HG03025 (cell line): ENCODE results near the gene NOL9.

Experiments used
- ATAC-seq: cut with Tn5 transposase; IDR thresholded peaks from one replicate; pipeline ENCODE4 v1.9.1; 2021; ENCODE audit warnings: mild to moderate bottlenecking, moderate library complexity; ENCODE audit not compliant: unreplicated experiment, low FRiP score

Gene NOL9

DNA sequence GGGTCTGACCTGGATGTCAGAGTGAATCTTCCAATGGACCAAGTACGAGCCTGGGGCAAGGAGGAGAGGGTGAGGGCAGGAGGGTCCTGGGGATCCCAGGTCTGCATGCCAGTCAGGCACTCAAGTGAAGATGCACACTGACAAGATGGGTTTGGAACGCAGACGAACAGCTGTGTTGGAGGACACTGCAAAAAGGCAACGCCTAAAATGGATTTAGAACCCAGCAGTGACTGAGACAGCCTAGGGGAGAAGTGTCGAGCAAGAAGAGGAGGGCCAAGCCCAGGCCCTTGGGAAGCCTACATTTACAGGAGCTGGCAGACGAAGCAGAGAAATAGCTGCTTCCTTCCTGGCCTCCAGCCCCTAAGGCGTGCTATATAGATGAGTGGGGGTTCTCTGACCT, 25.8 kb downstream of the NOL9 start:
- no peak for ATAC-seq

DNA sequence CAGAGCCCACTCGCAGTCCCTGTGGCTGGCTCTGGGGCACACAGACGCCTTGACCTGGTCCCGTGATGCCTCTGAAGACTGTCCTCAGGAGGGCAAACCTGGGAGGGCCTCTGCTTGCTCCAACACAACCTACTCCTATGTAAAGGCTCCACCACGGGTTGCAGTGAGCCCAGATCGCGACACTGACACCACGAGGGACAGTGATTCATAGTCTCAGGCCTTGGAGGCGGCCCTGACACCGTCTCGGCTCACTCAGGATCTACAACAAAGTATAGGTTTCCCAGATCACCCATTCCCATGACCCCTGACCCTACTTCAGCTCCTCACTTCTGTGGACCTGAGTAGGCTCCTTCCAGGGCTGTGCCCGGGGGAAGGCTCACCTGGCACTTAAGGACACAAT, 28.0 kb downstream of the NOL9 start:
- ATAC-seq = no peak

DNA sequence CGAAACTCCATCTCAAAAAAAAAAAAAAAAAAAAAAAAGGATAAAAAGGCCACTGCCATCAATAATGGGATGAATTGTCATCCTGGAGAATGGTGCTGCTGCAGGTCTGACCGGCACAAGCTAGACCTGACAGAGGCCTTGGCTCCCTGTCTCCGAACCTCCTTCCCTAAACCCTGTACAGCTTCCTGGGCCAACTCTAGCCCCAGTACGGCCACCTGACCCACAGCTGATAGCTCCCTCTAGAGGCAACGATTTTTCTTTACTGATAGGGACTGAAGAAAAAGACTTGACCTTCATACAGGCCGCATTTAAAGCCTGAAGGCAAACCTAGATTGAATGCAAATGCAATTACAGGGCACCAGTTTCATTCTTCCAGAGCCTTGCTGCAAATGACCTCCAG, 30.7 kb downstream of the NOL9 start:
- no peak for ATAC-seq

DNA sequence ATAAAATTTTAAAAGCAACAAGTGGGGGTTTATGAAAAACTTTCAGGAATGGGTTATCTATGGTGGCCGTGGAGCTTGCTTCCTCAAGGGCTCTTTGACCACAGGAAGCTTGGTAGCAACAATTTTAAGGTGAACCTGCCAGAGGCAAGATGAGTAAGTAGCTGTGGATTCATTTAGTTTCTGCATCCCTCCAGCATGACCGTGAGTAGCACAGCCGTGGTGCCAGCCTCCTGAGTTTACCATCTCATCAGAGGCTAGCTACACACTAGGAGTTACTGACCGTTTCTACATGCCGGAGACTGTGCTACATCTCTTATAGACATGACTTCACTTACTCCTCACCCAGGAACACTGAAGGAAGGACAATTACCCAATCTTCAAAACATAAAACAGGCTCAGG, 32.8 kb downstream of the NOL9 start:
- no peak for ATAC-seq

DNA sequence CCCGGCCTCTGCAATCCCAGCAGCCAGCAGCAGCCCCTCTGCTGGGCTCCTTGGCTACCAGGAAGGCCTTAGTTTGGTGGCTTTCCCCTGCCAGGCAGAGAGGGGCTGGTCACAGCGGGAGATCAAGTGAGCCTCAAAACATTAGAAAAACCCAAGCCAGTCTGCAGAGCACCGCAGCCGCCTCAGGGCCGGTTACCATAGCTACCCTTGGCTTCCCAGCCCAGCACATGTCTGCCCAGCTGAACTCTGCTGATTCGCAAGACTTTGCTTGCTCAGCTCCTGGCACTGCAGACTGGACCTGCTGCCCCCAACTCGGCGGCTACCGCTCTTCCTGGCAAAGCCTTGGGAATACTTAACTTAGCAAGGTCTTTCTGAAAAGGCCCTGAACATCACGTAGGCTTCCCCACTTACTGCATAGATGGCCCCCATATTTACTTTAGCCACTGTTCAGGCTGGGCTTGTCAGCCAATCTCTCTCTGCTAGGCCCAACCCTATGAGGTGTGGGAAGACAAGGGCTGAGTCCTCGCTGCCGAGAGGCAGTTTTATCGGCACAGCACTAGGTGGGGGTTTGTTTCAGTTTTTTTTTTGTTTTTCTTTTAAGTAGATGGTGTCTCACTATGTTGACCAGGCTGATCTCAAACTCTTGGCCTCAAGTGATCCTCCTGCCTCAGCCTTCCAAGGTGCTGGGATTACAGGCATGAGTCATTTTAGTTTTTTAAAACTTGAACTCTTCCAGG, 34.2 kb downstream of the NOL9 start:
- ATAC-seq = no peak

DNA sequence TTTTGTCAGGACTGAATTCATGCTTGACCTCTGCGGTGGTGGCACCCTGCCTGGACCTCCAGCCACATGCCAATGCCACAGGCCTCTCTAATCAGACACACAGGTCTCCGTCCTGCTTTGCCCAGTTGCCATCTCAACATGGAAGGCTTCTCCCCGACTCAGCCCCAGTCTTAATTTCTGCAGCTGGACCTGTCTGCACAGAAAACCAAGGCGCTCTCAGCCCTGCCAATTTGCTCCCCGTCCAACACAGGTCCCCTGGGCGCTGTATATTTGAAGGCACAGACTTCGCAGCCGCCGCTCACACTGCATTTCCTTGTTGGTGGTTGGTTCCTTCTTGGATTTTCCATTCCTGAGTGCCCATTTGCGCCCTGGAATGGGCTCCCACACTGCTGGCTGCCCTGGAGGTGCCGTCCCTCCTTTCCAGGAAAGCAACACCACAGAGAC, 34.8 kb downstream of the NOL9 start:
- ATAC-seq = no peak

DNA sequence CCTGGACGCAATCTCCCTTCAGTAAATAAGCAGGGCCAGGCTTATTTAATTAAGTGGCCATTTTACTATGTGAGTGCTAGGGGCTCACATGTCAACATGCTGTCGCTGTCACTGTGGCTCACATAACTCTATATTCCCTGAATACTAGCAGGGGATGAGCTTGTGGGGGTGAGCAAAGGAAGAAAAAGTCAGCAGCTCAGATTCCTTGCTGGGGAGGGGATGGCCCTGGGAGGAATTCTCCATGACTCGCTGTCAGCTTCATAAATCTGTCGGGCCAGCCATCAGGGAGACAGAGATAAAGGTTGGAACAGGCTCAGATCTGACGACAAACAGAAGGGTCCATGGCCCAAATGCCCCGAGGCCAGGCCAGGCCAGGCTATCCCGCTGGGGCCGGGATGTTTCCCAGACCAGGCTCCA, 36.9 kb downstream of the NOL9 start:
- ATAC-seq = no peak

DNA sequence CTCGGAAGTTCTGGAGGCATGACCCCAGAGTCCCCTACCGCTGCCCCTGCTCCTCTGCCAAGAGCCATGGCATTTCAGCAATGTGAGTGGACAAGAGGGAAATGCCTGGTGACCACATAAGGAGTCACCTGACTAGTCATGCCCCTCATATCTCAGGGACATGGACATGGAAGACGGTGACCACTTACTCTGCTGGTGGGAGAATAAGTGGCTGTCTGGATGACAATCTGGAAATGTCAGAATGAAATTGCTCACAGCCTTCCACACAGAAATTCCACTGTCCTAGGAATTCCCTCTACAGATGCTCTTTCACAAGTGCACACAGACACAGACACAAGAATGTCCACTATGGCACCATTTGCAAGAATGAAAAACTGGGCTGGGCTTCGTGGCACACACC, 38.5 kb downstream of the NOL9 start:
- no peak for ATAC-seq

DNA sequence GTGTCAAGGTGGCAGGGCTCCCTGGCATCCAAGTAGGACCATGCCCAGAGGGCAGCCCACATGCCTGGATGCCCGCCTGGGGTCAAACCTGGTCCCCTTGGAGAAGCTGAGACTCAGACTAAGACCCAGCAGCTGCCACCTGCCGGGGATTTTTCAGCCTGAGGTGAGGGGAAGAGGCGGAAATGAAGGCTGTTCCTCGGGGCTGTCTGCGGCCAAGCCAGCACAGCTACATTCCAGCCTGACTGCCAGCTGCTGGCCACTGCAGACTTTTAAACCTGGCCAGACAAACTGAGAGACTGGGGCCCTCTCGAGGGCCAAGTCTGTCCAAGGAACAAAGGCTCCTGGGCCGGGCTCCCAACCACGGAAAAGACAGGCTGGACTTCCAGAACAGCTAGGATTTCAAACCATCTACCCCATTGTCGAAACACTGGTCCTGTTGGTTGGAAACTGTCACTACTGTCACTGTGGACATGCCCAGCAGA, 41.0 kb downstream of the NOL9 start:
- no peak for ATAC-seq

DNA sequence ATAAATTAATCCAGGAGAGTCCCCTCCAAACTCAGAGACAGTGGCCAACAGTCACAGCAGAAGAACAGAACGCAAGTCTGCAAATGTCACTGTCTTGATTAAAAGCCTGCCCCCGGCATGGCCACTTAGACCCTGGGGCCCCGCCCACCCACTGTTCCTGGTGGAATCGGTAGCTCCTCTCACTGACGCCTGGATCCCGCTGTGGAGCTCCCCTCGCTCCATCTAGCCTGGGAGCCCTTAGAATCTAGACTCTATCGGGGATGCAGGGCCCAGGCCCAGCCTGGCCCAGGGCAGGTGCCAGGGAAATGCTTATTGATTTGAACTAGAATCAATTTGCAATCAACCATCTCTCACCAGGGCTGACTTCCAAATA, 41.4 kb downstream of the NOL9 start:
- no peak for ATAC-seq

DNA sequence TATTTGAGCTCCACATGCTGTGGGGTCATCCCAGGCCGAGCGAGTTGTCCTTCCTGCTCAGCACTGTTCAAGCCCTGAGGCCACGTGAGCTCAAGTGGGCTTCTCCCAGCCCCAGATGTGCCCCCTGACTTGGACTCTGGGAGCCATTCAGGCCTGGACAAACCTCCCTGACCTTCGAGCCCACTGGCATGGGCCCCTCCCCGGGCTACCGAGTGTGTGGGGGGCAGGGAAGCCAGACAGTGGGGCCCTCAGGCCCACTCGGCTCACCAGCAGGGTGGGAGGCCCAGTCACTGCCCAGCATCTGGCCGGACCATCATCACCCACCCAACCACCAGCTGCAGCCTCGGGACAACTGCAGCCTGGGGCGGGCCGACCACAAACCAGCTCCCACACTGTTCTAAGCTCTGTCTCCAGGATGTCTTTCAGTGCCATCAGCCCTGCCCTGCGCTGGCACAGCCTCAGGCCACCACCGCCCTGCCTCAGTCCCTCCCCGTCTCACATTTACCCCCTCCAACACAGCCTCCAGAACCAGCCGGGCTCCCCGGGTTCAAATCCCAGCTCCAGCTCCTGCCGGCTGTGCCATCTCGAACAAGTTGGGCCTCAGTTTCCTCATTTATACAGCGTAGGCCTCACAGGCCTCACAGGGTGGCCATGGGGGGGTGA, 41.9 kb downstream of the NOL9 start:
- ATAC-seq = no peak

DNA sequence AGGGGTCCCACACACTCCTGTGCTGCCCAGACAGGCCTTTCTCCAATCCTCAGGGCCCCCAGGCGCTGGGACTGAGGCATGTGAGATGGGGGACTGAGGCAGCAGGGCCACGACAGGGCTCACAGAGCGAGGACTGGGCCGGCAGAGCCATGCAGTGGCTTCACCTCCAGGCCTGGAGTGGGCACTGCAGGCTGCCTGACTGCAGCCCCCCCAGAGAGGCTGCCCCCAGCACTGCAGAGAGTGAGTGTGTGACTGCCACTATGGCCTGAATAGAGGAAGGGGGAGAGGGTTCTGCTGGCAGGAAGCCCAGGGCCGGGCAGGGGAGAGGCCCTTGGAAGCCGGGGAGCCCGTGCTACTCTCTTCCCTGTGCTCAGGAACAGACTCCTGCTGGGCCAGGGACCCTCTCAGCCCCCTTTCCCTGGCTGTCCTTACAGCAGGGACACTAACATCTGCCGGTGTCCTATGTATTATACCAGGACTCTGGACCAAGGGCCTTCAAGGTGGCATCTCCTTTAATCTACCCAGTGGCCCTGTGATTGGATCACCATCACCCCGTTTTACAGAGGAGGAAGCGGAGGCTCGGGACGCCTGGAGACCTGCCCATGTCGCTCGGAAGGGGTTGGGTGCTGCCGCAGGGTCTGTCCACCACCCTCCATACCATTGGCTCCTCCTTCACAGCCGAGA, 42.6 kb downstream of the NOL9 start:
- no peak for ATAC-seq

DNA sequence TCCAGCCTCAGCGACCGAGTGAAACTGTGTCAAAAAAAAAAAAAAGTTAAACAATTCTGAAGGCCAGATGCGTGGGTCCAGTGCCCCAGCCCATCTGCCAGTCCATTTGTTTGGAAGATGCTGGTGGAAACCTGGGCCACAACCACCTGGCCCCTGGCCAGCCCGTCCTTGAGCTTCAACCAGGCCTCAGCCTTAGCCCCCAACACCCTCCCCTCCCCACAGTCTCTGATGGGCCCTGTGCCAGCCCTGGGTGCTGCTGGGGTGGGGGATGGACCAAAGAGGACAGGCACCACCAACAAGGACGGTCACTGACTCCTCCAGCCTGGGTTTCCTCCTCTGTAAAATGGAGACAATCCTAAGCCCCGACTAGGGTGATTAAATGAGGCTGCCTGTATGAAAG, 43.3 kb downstream of the NOL9 start:
- no peak for ATAC-seq

DNA sequence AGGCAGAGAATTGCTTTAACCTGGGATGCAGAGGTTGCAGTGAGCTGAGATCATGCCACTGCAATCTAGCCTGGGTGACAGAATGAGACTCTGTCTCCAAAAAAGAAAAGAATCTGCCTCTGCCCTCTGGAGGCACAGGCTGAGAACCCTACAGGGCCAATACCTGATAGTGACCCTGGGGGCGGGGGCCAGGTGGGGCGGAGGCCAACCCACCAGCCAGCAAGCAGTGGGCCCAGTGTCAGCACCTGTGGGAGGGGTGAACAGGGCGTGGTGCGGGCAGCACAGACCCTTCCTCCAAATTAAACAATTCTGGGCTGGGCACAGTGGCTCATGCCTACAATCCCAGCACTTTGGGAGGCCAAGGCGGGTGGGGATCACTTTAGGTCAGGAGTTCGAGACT, 43.8 kb downstream of the NOL9 start:
- no peak for ATAC-seq

DNA sequence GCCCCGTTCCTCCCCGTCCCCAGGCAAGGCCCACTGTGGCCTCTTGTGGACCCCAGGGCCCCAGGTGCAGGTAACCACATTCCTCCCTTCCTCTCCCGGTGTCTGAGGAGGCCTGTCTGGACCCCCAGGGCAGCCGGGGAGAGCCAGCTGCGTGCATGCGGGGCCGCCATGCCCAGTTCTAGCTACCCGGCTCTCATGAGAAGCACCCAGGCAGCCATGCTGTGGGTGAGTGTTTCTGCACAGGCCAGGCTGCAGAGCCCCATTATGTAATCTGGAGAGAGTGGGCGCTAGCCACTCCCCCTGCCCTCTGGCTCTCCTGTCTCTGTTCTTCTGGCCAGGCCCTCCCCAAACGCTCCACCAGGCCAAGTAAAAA, 44.4 kb downstream of the NOL9 start:
- no peak for ATAC-seq

DNA sequence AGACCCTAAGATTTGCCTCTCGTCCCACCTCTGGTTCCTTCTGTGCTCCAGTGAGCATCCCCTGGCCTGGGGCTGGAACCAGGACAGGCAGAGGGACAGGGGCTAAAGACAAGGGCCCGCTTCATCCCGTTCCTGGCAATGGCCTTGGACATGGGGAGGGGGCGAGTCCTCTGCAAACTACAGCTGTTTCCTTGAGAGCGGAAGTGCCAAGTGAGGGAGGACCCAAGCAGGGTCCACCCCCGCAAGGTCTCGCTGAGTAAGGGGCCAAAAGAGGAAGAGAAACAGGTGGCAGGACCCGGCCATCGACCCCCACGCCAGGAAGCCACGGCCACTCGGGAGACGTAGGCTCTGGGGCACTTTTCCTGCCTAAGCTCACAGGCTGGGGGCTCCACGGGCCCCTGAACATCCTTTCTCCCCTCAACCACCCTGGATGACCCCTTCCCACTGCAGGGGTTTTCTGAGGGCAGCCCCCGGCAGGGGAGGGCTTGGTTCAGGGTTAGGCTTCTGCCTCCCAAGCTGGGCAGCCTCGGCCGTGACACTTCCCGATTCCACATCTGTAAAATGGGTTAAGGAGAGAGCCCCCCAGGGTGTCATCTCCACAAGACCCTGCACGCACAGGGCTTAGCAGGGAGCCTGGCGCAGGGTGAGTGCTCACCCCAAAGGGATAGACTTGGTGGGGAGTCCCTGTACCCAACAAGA, 44.9 kb downstream of the NOL9 start:
- ATAC-seq = no peak

DNA sequence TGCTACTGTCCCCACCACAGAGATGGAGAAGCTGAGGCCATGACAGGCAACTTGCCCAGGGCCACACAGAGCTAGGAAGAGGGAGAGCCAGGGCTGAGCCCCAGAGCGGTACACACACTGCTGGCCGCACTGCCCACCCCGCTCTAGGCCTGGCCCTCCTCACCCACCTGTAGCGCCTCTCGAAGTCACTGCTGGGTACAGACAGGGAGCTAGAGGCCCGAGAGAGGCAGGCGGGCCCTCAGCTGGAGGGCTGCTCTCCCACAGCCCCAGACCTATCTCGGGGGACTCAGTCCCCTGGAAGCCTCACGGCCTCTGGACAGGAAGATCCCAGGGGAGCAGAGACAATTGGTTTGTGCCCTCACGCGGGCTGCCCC, 45.5 kb downstream of the NOL9 start:
- no peak for ATAC-seq

DNA sequence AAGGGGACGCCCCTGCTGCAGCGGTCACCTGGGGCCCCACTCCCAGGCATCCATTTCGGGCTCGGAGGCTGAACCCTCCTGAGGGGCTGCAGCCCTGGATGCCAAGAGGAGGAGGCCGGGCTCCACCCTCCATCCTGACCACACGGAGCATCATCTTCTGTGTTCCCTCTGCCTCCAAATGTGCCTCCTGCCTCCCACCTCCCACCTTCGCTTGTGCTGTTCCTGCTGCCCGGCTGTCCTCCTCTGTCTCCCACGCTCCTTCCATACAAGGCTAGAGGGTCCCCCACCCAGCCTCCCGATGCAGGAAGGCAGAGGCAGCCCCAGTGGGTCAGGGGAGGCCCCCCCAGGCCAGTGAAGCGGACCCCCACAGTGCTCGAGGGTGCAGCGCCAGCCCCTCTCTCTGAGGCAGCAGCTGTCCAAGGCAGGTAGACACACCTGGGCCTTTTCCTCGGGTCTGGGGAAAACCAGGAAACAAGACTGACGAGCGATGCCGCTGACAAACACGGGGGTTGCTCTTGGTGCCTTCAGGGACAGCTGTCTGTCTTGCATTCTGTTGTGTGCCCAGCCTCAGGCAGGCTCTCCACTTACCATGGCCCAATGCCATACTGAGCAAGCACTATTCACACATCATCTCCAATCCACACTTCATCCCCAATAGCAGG, 46.0 kb downstream of the NOL9 start:
- no peak for ATAC-seq

DNA sequence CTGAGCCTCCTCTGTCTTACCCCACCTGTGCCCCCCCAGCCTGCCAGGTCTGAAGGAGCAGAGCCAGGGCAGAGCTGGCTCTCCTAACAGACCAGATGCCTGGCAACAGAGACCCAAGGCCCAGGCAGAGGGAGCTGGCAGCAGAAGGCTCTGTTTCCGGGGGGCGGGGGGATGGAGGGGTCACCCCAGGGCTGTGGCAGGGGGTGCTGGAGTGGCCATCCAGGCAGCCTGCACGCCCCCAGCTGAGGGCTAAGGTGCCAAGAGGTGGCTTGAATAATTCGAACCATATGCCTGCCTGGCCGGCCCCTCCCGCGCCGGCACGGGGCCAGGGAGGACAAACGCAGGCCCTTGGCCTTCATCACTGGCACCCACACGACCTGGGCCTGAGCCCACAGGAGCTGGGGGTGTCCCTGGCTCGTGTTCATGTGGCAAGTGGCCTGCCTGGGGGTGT, 46.8 kb downstream of the NOL9 start:
- no peak for ATAC-seq

DNA sequence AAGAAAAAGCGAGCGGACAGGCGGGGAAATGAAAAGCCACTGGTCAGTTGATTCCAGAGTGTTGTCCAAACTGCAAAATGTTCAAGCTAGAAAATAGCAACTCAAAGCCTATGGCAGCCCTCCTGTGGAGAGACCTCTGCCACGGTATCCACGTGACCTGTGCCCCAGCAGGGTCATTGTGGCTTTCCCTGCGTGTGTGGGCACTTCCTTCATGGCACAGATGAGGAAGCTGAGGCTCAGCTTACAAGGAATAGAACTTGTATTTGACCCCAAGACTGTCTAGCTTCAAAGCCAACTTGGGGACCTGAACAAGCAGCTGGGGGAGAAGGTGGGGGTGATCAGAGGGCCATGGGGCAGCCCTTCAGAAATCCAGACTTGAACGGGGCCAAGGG, 47.3 kb downstream of the NOL9 start:
- ATAC-seq = no peak
